ENCODE measurements around the gene HDAC4. TPM values are rescaled to one million over a fixed set of nuclear protein-coding genes. Genes with fewer than 3 reads are reported as not detected.

Gene HDAC4
- total RNA-seq, 2 donors from 2014 or later = 8.1 to 20.1 TPM

DNA sequence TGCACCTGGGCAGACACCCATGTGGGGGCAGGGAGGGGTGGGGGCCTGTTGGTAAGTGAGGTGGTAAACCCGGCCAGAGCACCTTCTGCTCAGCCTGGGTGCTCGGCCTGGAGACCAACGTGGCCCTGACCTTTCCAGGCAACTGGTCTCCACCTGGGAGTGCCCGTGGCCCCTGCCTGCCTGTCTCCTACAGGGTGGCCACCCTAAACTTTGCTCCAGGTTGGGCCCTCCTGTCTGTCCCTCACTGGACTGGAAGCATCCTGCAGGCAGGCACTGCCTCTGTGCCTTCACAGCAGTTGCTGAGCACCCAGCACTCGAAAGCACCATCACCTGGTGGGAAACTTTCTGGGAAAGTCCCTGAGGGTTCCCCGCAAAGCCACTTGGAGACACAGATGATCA lies 381.6 kb downstream of the HDAC4 start:
- Histone ChIP-seq H3K27me3 (no peaks in the 10 kb centered on the region), H3K4me1 (no peaks in the 10 kb centered on the region), H3K27ac (no peak overlapping the region), H3K36me3 (no peaks in the 10 kb centered on the region), H3K4me3 (no peak overlapping the region), H3K9me3 (no peaks in the 10 kb centered on the region)
- TF ChIP-seq, protein P1, sequence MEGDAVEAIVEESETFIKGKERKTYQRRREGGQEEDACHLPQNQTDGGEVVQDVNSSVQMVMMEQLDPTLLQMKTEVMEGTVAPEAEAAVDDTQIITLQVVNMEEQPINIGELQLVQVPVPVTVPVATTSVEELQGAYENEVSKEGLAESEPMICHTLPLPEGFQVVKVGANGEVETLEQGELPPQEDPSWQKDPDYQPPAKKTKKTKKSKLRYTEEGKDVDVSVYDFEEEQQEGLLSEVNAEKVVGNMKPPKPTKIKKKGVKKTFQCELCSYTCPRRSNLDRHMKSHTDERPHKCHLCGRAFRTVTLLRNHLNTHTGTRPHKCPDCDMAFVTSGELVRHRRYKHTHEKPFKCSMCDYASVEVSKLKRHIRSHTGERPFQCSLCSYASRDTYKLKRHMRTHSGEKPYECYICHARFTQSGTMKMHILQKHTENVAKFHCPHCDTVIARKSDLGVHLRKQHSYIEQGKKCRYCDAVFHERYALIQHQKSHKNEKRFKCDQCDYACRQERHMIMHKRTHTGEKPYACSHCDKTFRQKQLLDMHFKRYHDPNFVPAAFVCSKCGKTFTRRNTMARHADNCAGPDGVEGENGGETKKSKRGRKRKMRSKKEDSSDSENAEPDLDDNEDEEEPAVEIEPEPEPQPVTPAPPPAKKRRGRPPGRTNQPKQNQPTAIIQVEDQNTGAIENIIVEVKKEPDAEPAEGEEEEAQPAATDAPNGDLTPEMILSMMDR (IDR thresholded peaks at IDR 0.05) = no peak
- no peak for DNase-seq (ENCODE audit: low spot score)

DNA sequence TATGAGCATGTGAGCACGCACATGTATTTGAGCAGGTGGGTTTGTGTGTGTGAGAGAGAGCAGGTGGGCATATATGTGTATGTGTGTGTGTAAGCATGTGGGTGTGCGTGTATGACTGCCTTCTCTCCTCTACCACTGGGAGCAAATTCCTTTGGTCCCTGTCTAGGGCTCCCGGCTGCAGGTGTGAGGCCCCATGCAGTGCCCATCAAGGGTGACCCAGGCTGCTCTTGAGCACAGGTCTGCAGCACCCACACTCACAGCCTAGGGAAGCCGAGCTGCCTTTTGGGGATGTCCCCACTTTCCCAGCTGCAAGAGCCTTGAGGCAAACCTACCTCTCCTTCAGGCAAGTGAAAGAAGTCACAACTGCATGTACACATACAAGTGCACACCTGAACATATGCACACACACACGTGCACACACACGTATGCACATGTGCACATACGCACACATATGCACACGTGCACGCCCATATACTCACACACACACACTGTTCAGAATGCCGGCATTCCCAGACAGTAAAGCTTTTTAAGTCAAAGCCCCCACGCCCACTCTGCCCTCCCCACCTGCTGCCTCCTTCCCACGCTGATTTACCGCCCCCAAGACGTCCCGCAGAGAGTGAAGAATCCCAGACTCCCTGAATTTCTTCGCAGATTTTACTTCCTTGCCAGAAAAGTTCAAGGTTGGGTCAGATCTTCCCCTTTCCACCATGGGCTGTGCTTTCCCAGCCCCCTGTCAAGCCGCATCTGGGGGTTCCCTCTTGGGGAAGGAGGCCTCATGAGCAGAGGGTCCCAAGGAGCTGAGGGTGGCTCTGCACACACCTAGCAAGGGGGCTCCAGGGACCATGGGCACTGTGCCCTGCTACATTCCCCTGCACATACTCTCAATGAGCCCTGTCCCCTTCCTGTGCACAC lies 382.3 kb downstream of the HDAC4 start:
- no peak for DNase-seq (ENCODE audit: low spot score)
- no peak overlapping the region for H3K27ac ChIP-seq
- H3K27me3 ChIP-seq = no peaks in the 10 kb centered on the region
- H3K9me3 ChIP-seq = no peaks in the 10 kb centered on the region
- no peaks in the 10 kb centered on the region for H3K4me1 ChIP-seq
- H3K4me3 ChIP-seq = no peak overlapping the region
- TF ChIP-seq, protein P1 (IDR thresholded peaks at IDR 0.05) = no peak
- H3K36me3 ChIP-seq = no peaks in the 10 kb centered on the region

DNA sequence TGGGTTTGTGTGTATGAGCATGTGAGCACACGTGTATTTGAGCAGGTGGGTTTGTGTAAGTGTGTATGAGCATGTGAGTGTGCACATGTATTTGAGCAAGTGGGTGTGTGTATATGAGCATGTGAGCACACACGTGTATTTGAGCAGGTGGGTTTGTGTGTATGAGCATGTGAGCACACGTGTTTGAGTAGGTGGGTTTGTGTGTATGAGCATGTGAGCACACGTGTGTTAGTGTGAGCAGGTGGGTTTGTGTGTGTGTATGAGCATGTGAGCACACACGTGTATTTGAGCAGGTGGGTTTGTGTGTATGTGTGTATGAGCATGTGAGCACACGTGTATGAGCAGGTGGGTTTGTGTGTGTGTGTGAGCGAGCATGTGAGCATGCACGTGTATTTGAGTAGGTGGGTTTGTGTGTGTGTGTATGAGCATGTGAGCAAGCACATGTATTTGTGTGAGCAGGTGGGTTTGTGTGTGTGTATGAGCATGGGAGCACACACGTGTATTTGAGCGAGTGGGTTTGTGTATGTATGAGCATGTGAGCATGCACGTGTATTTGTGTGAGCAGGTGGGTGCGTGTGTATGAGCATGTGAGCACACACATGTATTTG lies 383.2 kb downstream of the HDAC4 start:
- H3K4me1 ChIP-seq = no peaks in the 10 kb centered on the region
- H3K9me3 ChIP-seq = no peaks in the 10 kb centered on the region
- no peaks in the 10 kb centered on the region for H3K27me3 ChIP-seq
- no peak overlapping the region for H3K27ac ChIP-seq
- H3K4me3 ChIP-seq = no peak overlapping the region
- H3K36me3 ChIP-seq = no peaks in the 10 kb centered on the region
- TF ChIP-seq, protein P1 (IDR thresholded peaks at IDR 0.05) = no peak
- no peak for DNase-seq (ENCODE audit: low spot score)

DNA sequence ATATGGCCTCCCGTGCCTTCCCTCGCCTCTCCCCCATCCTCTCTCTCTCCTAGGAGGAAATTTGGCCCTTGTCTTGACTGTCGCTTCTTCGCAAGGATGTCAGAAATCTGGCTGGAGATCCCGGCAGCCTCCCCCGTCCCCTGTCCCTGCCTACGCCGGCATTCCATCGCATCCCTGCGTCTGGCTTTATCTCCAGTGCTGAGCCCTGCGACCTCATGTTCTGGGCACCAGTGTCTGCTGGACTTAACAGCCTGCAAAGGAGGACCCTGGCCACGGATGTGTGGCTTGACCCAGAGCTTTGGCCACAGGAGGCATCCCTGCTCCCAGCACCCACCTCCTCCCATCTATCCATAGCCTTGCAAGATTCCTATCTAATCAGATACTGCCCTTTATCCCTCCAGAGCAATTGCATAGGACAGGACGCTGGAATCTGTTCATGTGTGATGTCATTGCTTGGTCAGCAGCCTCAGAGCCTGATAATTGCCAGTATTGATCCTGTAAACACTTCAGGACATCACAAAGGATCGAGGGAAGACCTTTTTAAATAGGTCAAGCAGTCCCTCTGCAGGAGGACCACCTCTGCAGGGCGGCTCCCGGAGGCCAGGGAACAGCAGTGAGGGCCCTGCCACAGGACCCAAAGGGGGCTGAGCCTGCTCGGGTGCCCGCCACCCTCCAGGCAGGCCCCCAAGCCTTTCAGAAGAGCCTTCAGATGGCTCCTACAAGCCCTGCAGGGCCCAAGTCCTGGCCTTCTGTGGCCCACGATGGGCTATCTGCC lies 384.7 kb downstream of the HDAC4 start:
- TF ChIP-seq, protein P1 (IDR thresholded peaks at IDR 0.05) = no peak
- Histone ChIP-seq H3K4me1 (no peaks in the 10 kb centered on the region), H3K9me3 (no peaks in the 10 kb centered on the region), H3K27ac (no peak overlapping the region), H3K36me3 (no peaks in the 10 kb centered on the region), H3K27me3 (no peaks in the 10 kb centered on the region), H3K4me3 (no peak overlapping the region)
- no peak for DNase-seq (ENCODE audit: low spot score)

DNA sequence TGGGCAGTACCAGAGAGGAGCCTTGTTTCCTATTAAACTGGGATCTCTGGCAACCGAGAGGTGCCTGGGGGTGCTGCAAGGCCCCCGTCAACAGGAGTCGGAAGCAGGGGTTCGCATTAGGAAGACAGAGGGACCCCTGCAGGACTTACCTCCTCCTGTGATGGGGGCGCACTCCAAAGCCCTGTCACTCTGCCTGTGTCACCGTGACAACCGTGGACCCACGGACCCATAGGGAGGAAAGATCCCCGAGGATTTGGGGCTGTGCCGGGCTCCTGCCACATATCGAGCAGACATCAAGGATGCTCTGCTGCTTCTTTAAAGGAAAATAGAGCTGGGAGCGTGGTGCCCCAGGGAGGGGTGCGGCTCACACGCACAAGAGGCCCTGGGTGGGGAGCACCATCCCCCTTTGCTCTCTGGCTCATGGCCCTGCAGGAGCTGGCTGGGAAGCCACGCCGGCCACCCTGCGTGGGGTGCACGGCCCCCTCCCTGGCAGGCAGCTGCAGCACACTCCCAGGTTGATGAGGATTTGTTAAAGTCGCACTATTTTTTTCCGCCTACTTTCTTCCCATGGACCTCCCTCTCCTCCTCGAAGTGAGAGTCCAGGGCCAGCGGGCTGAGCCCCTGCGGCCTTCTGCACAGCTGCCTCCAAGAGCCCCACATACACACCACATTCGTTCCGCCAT lies 385.5 kb downstream of the HDAC4 start:
- TF ChIP-seq, protein P1 (IDR thresholded peaks at IDR 0.05) = no peak
- H3K27ac ChIP-seq = no peak overlapping the region
- H3K27me3 ChIP-seq = no peaks in the 10 kb centered on the region
- no peaks in the 10 kb centered on the region for H3K9me3 ChIP-seq
- H3K4me1 ChIP-seq = no peaks in the 10 kb centered on the region
- no peak overlapping the region for H3K4me3 ChIP-seq
- no peaks in the 10 kb centered on the region for H3K36me3 ChIP-seq
- DNase-seq (ENCODE audit: low spot score) = no peak

All from right atrium auricular region (tissue), 2 donors.